Measurements from ENCODE around the gene STAT4.
"Not testable (repeated sequence)": the region's sequence is repeated elsewhere in the genome, so short reads cannot be mapped to it uniquely, and the experiment has no call there.

STAT4 gene

GRCh38 chr2:191012845-191013681 lies 137.7 kb downstream of the STAT4 start:
- DNase-seq, result no peak

- DNase-seq, result no peak
Measured at GRCh38 chr2:191012346-191012745, 138.4 kb downstream of the STAT4 start.

- DNase-seq, result no peak
Measured at GRCh38 chr2:191010887-191011885, 139.6 kb downstream of the STAT4 start.

- DNase-seq, result no peak
Measured at GRCh38 chr2:191009541-191010374, 141.0 kb downstream of the STAT4 start.

- DNase-seq, result no peak
Measured at GRCh38 chr2:191008286-191008685, 142.5 kb downstream of the STAT4 start.

- DNase-seq, result no peak
Measured at GRCh38 chr2:191006997-191007783, 143.6 kb downstream of the STAT4 start.

- no peak for DNase-seq
Measured at GRCh38 chr2:191006297-191006696, 144.5 kb downstream of the STAT4 start.

GRCh38 chr2:191003405-191004309 lies 147.1 kb downstream of the STAT4 start:
- no peak for DNase-seq

- no peak for DNase-seq
Measured at GRCh38 chr2:191001624-191002023, 149.2 kb downstream of the STAT4 start.

GRCh38 chr2:191001032-191001431 lies 149.8 kb downstream of the STAT4 start:
- no peak for DNase-seq

- no peak for DNase-seq
Measured at GRCh38 chr2:190999949-191000665, 150.7 kb downstream of the STAT4 start.

GRCh38 chr2:190999058-190999457 lies 151.7 kb downstream of the STAT4 start:
- no peak for DNase-seq

GRCh38 chr2:190997526-190998113 lies 153.2 kb downstream of the STAT4 start:
- DNase-seq, result no peak

GRCh38 chr2:190996947-190997346 lies 153.8 kb downstream of the STAT4 start:
- DNase-seq, result no peak

GRCh38 chr2:190996338-190996946 lies 154.4 kb downstream of the STAT4 start:
- DNase-seq, result no peak

- not testable (repeated sequence) for DNase-seq
Measured at GRCh38 chr2:190995315-190995714, 155.5 kb downstream of the STAT4 start.

- DNase-seq, result no peak
Measured at GRCh38 chr2:190994148-190994547, 156.6 kb downstream of the STAT4 start.

GRCh38 chr2:190993292-190993643 lies 157.5 kb downstream of the STAT4 start:
- DNase-seq, result no peak

- DNase-seq, result no peak
Measured at GRCh38 chr2:190990132-190990531, 160.7 kb downstream of the STAT4 start.

Data from activated gamma-delta T cell (primary cell).